Uterus (tissue), 4 donors: ENCODE measurements around the gene CTH. TPM values are rescaled to one million over a fixed set of nuclear protein-coding genes. Genes with fewer than 3 reads are reported as not detected.
"Not testable (repeated sequence)": the region's sequence is repeated elsewhere in the genome, so short reads cannot be mapped to it uniquely, and the experiment has no call there.

ENCODE experiments used
- DNase-seq, 2 donors: peaks; one replicate each; pipeline ENCODE4 v3.0.0-alpha.2; 2019 to 2020
- H3K27ac ChIP-seq, 2 donors: fragments of 200-600 bp; sonication (generic); 1 replicate in 1 of 2; 2 replicates in 1 of 2; pipeline ENCODE4 v1.5.1; 2016 to 2018
- H3K27me3 ChIP-seq, 2 donors: fragments of 200-600 bp; sonication (generic); one replicate each; pipeline ENCODE4 v1.5.1; 2018 to 2019; ENCODE audit warnings: control low read depth in 1 of 2
- H3K36me3 ChIP-seq, 2 donors: fragments of 200-600 bp; sonication (generic); one replicate each; pipeline ENCODE4 v1.5.1; 2019; ENCODE audit warnings: control low read depth in 1 of 2
- H3K4me1 ChIP-seq, 2 donors: fragments of 200-600 bp; sonication (generic); one replicate each; pipeline ENCODE4 v1.5.1; 2018 to 2019; ENCODE audit warnings: control low read depth in 1 of 2
- H3K4me3 ChIP-seq, 2 donors: fragments of 200-600 bp; sonication (generic); 1 replicate in 1 of 2; 2 replicates in 1 of 2; pipeline ENCODE4 v1.5.1; 2018 to 2019; ENCODE audit warnings: mild to moderate bottlenecking in 1 of 2
- H3K9me3 ChIP-seq, 2 donors: fragments of 200-600 bp; sonication (generic); one replicate each; pipeline ENCODE4 v1.5.1; 2019; ENCODE audit warnings: control low read depth in 1 of 2
- CTCF ChIP-seq, 4 experiments: fragments of 200-600 bp in 2 of 4; fragments of 450-650 bp in 2 of 4; sonication (generic) in 2 of 4; IDR thresholded peaks; one replicate each; pipeline ENCODE4 v1.5.1; 2016 to 2019; ENCODE audit warnings: antibody characterized with exemption in 4 of 4, mild to moderate bottlenecking in 2 of 4, moderate library complexity in 1 of 4
- POLR2A ChIP-seq, 2 donors: fragments of 450-650 bp; IDR thresholded peaks; one replicate each; pipeline ENCODE4 v1.6.1; 2016; ENCODE audit warnings: antibody characterized with exemption in 2 of 2, mild to moderate bottlenecking in 1 of 2, moderate library complexity in 1 of 2
- intact Hi-C: fragments of 100-400 bp; cut with DNase I; formaldehyde crosslinking; loops from one replicate; pipeline ENCODE4 v1.15.1; 2023; ENCODE audit warnings: low total_unique reads
- total RNA-seq, 4 donors: library from RNA; depleted of rRNA in 3 of 4; stranded (reverse); fragments of >200 nt in 3 of 4; gene quantifications; one replicate each; pipeline versions ENCODE4 v1.1.0 to v1.2.4, GENCODE V29; 2014 to 2023
- donor health status: DM: yes; HTN: yes; CAD: no.

Gene CTH
- total RNA-seq, 4 donors from 2014 or later = 1.0 to 11.2 (median 3.5) TPM

GRCh38 chr1:70465911-70466310 is 54.8 kb downstream of the CTH start:
- DNase-seq = no peak
- no peaks in the 10 kb centered on the region for H3K36me3 ChIP-seq
- H3K27me3 ChIP-seq = no peaks in the 10 kb centered on the region
- intact Hi-C loops = no loop called here
- no peak overlapping the region for H3K27ac ChIP-seq
- TF ChIP-seq POLR2A (IDR thresholded peaks at IDR 0.05) (no peak), CTCF (IDR thresholded peaks at IDR 0.05) (no peak)
- no peaks in the 10 kb centered on the region for H3K4me1 ChIP-seq
- H3K9me3 ChIP-seq = no peaks in the 10 kb centered on the region
- no peak overlapping the region for H3K4me3 ChIP-seq

- no peaks in the 10 kb centered on the region for H3K4me1 ChIP-seq
- H3K4me3 ChIP-seq = no peak overlapping the region
- no peaks in the 10 kb centered on the region for H3K36me3 ChIP-seq
- no peak overlapping the region for H3K27ac ChIP-seq
- intact Hi-C loops = no loop called here
- DNase-seq = no peak
- no peaks in the 10 kb centered on the region for H3K27me3 ChIP-seq
- no peaks in the 10 kb centered on the region for H3K9me3 ChIP-seq
- TF ChIP-seq POLR2A (IDR thresholded peaks at IDR 0.05) (no peak), CTCF (IDR thresholded peaks at IDR 0.05) (no peak)
Observed at GRCh38 chr1:70467531-70467930, 56.5 kb downstream of the CTH start.

- H3K27me3 ChIP-seq = no peaks in the 10 kb centered on the region
- H3K9me3 ChIP-seq = no peaks in the 10 kb centered on the region
- no peak for DNase-seq
- intact Hi-C loops = no loop called here
- no peaks in the 10 kb centered on the region for H3K36me3 ChIP-seq
- no peak overlapping the region for H3K27ac ChIP-seq
- H3K4me1 ChIP-seq = no peaks in the 10 kb centered on the region
- no peak overlapping the region for H3K4me3 ChIP-seq
- TF ChIP-seq POLR2A (IDR thresholded peaks at IDR 0.05) = no peak
- TF ChIP-seq CTCF (IDR thresholded peaks at IDR 0.05) = no peak
Observed at GRCh38 chr1:70468180-70468579, 57.1 kb downstream of the CTH start.

GRCh38 chr1:70469184-70469583 is 58.1 kb downstream of the CTH start:
- DNase-seq, H3K27me3 ChIP-seq, H3K36me3 ChIP-seq, H3K9me3 ChIP-seq, intact Hi-C loops, H3K4me1 ChIP-seq, H3K27ac ChIP-seq, H3K4me3 ChIP-seq: not testable (repeated sequence)

GRCh38 chr1:70475023-70475422 is 64.0 kb downstream of the CTH start:
- no peak for TF ChIP-seq POLR2A (IDR thresholded peaks at IDR 0.05)
- TF ChIP-seq CTCF (IDR thresholded peaks at IDR 0.05) = no peak
- Histone ChIP-seq H3K27me3 (no peaks in the 10 kb centered on the region), H3K4me3 (no peak overlapping the region), H3K27ac (no peak overlapping the region), H3K36me3 (no peaks in the 10 kb centered on the region), H3K9me3 (no peaks in the 10 kb centered on the region), H3K4me1 (no peaks in the 10 kb centered on the region)
- no peak for DNase-seq
- intact Hi-C loops = no loop called here

GRCh38 chr1:70477090-70477489 is 66.0 kb downstream of the CTH start:
- DNase-seq = no peak
- H3K4me3 ChIP-seq = no peak overlapping the region
- no peaks in the 10 kb centered on the region for H3K36me3 ChIP-seq
- H3K27ac ChIP-seq = no peak overlapping the region
- H3K4me1 ChIP-seq = no peaks in the 10 kb centered on the region
- no peaks in the 10 kb centered on the region for H3K9me3 ChIP-seq
- TF ChIP-seq POLR2A (IDR thresholded peaks at IDR 0.05) (no peak), CTCF (IDR thresholded peaks at IDR 0.05) (no peak)
- intact Hi-C loops = no loop called here
- H3K27me3 ChIP-seq = no peaks in the 10 kb centered on the region

- H3K9me3 ChIP-seq, H3K27me3 ChIP-seq, H3K4me3 ChIP-seq, intact Hi-C loops, DNase-seq, H3K36me3 ChIP-seq, H3K27ac ChIP-seq, H3K4me1 ChIP-seq: not testable (repeated sequence)
Observed at GRCh38 chr1:70477905-70478304, 66.8 kb downstream of the CTH start.
